ENCODE results near the gene SLC66A3.

GRCh38 chr2:11158916-11159573 is 3.8 kb downstream of the SLC66A3 start:
- TF ChIP-seq CTCF (IDR thresholded peaks at IDR 0.05; ENCODE audit: low read length) (no peak), EZH2 (IDR thresholded peaks at IDR 0.05; ENCODE audit: borderline replicate concordance, low read length) (no peak)

All from OCI-LY1 (cell line).